Fibroblast of skin of left quadriceps (primary cell): ENCODE data around the gene MASP1.
A peak's percentile ranks its signal among the peaks of the same experiment; 100 is the strongest.
"Not testable (repeated sequence)": the region's sequence is repeated elsewhere in the genome, so short reads cannot be mapped to it uniquely, and the experiment has no call there.

Experiments
- DNase-seq, 2 experiments: peaks; one replicate each; pipeline ENCODE4 v3.0.0-alpha.2; 2013; ENCODE audit warnings: low read depth in 2 of 2

The MASP1 gene

DNA sequence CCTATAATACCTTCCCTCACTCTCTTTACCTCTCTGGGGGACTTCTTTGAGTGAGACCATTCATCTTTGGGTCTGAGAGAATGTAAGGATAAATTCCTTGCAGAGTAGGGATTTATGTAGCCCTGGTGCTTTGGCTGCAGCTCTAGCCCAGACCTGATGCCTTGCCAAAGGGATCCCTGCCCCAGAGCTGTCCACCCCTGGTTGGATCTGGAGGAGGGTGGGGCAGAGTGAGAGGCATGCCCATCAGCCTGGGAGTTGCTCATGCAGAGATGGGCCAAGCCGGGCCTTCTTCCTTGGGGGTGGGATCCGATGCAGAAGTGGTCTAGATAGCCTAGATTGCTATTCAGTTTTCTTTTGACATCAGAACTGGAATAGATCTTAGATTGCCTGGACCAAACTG lies 62.8 kb downstream of the MASP1 start:
- no peak for DNase-seq

- peak in 1 of 2 experiments; percentile 11 for DNase-seq
Measured at GRCh38 chr3:187227658-187228258, 63.8 kb downstream of the MASP1 start.

- DNase-seq = no peak
Measured at GRCh38 chr3:187223799-187224198, 67.7 kb downstream of the MASP1 start.

DNA sequence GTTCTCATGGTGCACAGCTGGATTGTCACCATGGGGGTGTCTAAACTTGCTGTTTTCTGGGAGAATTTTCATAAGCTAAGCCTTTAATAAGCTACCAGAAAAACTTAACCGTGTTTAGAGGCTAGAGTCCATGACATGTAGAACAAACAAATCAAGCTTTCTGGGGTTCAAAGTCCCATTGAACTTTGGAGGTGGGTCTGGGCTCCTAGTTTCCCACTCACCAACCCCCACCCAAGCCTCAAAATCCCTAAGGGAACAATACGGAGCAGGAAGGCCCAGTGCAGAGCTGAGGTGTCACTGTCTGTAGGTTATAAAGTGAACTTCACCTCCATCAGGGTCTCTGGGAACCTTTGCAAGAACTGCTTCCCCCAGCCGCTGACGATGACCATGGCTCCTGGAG lies 68.7 kb downstream of the MASP1 start:
- no peak for DNase-seq

DNA sequence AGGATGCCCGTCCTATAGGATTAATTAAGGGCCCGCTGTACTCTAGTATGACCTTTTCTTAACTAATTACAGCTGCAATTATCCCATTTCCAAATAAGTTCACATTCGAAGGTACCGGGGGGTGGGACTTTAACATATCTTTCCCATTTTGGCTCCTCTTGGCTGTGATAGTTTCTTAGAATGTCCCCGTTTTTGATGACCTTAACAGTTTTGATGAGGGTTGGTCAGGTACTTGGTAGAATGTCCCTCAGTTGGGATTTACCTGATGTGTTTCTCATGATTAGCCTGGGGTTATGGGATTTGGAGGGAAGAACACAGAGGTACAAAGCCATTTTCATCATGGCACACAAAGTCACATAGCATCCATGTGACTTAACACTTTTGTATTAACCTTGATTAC lies 76.1 kb downstream of the MASP1 start:
- no peak for DNase-seq

DNA sequence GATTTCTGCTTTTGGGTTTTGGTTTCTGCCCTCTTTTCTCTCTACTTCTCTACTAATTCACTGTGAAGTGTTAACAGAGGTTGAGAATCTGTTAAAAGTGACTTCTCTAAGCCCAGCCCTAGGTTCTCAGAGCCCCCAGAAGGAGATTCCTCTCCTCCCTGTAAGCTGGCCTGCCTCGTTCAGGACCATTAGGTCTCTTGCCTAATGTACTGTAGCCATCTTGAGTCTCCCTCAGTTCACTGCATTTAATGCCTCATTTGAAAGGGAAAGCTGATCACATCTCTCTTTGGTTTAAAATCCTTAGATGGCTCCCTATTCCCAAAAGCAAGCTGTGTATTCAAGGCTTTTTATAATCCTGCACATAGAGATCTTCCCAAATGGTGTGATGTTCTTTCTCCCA lies 77.9 kb downstream of the MASP1 start:
- DNase-seq = no peak

GRCh38 chr3:187212705-187213104 lies 78.8 kb downstream of the MASP1 start:
- DNase-seq = no peak

DNA sequence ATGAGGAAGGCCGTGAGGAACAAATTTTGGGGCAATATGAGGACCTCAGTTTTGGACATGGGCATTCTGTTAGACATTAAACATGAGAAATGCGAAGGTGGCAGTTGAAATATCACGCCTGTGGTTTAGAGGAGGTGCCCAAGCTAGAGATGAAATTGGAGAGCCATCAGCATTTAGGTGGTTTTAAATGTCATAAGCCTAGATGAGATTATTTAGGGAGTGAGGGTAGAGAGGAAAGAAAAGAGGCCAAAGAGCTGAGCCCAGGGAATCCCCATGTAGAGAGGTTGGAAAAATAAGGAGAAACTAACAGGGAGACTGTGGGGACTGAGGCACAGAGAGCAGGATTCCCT lies 79.4 kb downstream of the MASP1 start:
- no peak for DNase-seq

GRCh38 chr3:187211532-187212195 lies 79.9 kb downstream of the MASP1 start:
- DNase-seq = no peak

DNA sequence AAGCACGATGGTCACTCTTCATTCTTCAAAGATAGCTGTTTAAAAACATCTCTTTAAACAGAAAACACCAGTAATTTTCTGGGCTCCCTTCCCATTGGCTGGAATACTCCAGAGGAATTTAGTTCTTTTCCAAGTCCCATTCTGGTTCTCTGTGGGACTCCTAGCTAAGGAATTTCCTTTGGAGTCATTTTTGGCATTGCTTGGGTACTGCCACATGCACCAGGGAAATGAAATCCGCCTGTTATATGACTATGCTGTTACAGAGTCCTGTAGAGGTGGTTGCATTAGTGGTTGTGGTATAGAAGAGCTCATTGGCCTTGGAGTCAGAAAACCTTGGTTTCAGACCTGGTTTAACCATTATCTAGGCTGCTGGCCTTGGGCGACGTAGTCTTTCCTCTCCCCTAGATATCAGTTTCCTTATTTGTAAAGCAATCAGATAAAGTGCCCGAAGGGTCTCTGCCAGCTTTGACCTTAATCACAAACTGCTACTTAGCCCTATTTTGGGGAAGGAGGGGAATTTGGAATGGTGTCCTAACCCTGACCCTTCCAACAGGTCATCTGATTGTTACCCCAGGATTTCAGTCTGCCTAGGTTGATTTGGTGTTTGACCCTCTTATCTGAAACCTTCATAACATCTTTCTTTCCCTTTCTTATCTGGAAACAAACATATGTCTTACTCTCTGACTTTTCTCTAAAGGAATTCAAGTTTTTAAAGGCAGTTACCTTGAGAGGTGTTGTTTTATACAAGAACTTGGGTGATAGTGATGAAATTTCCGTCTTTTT lies 80.8 kb downstream of the MASP1 start:
- peak in 1 of 2 experiments; percentile 46 for DNase-seq

- no peak for DNase-seq
Measured at GRCh38 chr3:187210091-187210490, 81.4 kb downstream of the MASP1 start.

DNA sequence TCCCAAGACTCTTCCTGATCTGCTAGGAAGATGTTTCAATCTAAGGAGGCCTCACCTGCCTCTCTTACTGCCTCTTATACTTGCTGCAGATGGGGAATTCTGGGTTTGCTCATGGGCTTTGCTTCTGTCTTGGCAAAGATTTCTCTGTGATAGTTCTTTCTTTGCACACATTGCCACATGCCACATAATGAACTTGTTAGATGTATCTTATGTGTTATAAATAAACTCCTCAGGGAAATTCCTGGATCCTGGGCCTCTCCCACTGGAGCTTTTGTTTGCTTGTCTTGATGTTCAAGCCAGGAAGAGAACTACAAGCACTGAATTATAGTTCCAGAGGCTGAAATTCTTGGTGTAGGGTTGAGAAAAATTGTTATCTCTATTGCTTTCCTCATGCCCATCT lies 82.0 kb downstream of the MASP1 start:
- DNase-seq = no peak

- DNase-seq = peak in 1 of 2 experiments; percentile 16
Measured at GRCh38 chr3:187208159-187208558, 83.4 kb downstream of the MASP1 start.

DNA sequence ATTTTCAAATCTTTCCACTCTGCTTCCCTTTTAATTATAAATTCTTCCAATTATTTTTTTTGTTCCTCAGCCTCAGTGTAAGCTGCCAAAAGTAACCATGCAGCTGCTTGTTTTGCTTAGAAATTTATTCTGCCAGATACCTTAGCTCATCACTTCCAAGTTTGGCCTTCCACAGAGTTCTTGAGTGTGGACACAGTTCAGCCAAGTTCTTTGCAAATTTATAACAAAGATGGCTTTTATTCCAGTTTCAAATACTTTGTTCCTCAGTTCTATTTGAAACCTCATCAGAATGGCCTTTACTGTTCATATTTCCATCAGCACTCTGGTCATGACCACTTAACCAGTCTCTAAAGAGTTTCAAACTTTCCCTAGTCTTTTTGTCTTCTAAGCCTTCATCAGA lies 83.9 kb downstream of the MASP1 start:
- no peak for DNase-seq

GRCh38 chr3:187207062-187207461 lies 84.5 kb downstream of the MASP1 start:
- DNase-seq = no peak

GRCh38 chr3:187205683-187206082 lies 85.9 kb downstream of the MASP1 start:
- no peak for DNase-seq

DNA sequence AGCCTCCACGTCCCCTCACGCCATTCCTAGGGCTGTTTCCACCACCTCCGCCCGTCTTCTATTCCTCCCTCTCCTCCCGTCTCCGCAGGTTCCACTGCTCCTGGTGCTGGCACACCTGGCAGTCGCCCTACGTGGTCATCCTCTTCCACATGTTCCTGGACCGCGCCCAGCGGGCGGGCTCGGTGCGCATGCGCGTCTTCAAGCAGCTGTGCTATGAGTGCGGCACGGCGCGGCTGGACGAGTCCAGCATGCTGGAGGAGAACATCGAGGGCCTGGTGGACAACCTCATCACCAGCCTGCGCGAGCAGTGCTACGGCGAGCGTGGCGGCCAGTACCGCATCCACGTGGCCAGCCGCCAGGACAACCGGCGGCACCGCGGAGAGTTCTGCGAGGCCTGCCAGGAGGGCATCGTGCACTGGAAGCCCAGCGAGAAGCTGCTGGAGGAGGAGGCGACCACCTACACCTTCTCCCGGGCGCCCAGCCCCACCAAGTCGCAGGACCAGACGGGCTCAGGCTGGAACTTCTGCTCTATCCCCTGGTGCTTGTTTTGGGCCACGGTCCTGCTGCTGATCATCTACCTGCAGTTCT lies 92.0 kb downstream of the MASP1 start:
- DNase-seq = not testable (repeated sequence)

GRCh38 chr3:187198490-187198889 lies 93.0 kb downstream of the MASP1 start:
- no peak for DNase-seq

DNA sequence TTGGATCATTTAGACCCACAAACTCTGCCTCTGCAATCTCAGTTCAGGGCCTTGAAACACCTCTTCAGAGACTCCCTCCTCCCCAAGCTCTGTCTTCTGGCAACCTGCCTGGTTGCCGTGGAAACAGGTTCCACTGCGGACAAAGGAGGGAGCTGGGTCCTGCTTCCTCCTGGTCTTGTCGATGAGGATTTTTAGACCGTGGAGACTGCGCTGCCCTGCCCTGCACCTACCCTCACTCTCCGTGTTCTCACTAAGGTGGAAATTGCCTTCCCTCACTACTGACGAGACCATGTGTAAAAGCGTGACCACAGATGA lies 94.2 kb downstream of the MASP1 start, which contains the start of gene RTP1:
Gene RTP1, plus strand, starts transcription at position 152 of the 315 bp plus-strand sequence. Its CDS starts 30 bp downstream, at position 182.
- DNase-seq = no peak

DNA sequence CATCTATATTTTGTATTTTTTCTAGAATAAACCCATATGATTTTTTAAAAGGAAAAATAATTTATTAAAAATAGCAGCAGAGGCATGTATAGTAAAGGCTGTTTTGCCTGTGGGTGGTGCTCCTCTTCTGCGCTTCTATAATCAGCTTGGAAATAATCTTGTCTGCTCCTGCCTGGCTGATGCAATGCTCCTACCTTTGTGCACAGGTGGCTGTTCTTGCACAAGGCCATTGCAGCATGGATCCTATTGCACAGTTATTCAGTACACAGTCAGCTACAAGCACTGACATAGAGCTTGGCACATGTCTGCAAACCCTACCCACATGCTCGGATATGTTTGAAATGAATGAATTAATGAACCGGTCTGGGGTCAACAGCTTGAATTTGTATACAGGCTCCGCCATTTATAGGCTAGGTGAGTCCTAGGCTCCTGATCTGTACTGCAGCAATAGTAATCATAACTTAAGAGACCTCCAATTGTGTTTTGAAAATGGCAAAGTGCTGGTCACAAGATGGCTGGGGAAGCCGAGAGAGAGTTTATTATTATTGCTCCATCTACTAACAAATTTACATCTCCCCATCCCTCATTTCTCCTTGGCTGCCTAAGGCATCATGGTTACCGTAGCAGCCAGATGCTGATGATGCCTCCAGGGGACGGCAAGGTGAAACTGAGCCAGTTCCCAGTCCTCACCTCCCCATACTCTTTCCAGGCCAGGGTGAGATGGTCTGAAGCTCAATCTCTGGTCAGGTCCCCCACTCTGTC lies 94.8 kb downstream of the MASP1 start:
- no peak for DNase-seq

- DNase-seq = no peak
Measured at GRCh38 chr3:187193181-187193580, 98.4 kb downstream of the MASP1 start.

DNA sequence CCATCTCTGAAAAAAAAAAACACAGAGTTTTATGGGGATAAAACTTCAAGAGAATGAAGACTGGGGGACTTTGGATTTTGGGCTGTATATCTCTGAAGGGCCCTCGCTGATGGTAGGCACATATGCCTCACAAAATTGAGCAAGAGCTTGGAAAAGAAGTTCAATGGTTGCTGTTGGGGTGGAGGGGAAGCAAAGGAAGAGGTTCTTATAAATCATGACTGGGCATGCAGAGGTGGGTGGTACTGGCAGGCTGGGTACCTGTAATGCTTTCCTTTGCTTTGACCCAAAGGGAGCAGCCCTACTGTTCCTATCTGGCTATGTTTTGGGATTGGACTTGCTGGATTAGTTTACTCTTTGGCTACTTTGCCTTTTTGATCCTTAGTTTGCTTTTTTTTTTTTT lies 100.3 kb downstream of the MASP1 start:
- no peak for DNase-seq
